HG03097 (cell line): Measurements from ENCODE around the gene ATG9A.
"Not testable (repeated sequence)": the region's sequence is repeated elsewhere in the genome, so short reads cannot be mapped to it uniquely, and the experiment has no call there.

Experiments used
- ATAC-seq: cut with Tn5 transposase; IDR thresholded peaks from one replicate; pipeline ENCODE4 v1.9.1; 2021; ENCODE audit not compliant: unreplicated experiment, low FRiP score

ATG9A gene, protein sequence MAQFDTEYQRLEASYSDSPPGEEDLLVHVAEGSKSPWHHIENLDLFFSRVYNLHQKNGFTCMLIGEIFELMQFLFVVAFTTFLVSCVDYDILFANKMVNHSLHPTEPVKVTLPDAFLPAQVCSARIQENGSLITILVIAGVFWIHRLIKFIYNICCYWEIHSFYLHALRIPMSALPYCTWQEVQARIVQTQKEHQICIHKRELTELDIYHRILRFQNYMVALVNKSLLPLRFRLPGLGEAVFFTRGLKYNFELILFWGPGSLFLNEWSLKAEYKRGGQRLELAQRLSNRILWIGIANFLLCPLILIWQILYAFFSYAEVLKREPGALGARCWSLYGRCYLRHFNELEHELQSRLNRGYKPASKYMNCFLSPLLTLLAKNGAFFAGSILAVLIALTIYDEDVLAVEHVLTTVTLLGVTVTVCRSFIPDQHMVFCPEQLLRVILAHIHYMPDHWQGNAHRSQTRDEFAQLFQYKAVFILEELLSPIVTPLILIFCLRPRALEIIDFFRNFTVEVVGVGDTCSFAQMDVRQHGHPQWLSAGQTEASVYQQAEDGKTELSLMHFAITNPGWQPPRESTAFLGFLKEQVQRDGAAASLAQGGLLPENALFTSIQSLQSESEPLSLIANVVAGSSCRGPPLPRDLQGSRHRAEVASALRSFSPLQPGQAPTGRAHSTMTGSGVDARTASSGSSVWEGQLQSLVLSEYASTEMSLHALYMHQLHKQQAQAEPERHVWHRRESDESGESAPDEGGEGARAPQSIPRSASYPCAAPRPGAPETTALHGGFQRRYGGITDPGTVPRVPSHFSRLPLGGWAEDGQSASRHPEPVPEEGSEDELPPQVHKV

DNA sequence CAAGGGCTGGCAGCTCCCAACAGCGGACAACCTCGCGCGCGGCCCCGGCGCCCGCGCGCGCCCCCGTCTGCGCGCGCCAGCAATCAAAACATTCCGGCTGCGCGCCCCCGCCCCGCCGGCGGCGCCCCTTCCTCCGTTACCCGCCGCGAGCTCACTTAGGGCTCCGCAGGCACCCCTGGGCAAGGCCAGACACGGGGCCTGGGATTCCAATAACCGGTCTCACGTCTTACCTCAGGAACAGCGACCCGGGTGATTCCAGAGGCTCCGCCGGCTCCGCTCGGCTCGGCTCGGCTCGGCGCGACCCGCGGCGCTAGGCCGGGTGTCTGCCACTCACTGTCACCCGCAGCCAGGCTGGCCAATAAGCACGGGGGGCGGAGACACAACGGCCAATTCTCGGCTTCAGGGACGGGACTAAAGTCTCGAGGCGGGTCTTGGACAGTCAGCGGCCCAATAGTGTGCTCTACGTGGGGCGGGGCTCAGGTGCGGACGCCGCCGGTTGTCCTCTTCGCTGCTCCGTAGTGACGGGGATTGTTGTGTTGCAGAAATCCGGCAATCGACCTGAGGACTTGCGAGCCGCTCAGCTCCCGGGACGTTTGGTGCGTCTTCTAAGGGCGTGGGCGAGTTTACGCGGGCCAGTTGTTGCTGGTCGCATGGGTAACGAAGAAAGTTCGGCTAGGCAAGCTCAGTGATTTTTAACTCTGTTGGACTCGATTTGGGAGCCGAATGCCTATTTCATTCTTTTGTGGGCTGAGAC is at the start of gene ATG9A, which contains the start of gene ANKZF1:
Gene ATG9A, minus strand, starts transcription at position 332 of the 754 bp plus-strand sequence. CDS start 1,612 bp downstream, outside the sequence.
Gene ANKZF1, plus strand, starts transcription at position 502 of the 754 bp plus-strand sequence. CDS start 452 bp downstream, outside the sequence.
- ATAC-seq: peak; percentile 82

DNA sequence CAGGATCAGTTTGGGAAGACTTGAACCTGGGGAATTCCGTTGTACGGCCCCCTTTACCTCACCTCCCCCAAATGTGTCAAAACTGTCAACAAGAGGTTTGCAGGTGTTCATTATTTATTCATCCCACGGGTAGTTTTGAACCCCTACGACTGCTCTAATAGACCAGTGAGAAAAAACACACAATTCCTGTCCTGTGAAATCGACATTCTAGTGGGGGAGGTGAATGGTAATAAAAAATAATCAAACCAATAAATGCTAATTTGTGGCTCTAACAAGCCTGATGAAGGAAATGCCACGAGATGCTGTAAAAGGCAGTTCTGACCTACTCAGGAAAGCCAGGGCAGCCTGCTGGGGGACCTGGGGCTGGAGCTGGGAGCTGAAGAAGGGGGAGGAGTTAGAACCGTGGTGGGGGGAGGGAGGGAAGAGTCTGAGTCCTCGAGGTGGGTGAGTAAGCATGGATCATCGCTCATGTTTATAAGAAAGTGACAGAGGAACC is 49.3 kb upstream of the ATG9A start:
- ATAC-seq: peak; percentile 2

DNA sequence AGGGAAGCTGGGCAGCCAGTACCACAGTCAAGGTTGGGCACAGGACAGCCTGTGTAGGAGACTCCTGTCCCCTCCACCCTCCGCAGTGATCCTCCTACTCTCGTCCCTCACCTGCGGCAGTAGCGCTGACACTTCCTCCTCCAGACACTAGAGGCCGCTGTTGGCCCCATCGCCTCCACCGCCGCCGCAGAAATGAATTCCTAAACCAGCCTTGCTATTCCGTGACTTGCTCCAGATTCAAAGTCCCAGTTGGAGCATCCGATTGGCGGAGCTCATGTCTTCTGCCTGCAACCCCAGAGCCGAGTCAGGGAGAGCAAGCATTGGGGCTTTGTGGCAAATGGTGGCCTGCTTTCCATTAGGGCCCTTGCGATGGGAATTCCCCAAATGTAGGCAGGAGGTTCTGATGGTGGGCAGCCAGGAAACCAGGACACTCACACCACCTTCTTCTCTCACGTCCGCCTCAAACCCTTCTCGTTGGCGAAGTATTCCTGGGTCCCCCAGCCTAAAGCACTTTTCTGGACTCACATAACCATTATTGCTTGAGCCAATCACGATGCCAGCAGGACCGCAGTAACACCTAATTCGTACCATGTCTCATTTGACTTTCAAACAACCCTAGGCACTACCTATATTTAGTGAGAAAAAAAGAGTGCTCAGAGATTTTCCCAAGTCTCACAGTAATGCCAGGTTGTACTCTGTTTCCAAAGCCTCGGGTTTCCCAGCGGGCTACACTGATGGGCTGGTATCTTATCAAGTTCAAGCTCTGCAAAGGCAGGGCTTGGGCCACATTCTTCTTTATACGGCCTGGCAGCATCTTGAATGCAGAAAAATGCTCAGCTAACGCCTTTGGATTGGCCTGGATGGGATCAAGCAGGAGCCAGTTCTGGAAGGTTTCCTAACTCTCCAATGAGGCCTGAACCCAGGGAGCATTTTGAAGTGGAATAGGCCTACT is 48.5 kb upstream of the ATG9A start:
- peak; percentile 25 for ATAC-seq

DNA sequence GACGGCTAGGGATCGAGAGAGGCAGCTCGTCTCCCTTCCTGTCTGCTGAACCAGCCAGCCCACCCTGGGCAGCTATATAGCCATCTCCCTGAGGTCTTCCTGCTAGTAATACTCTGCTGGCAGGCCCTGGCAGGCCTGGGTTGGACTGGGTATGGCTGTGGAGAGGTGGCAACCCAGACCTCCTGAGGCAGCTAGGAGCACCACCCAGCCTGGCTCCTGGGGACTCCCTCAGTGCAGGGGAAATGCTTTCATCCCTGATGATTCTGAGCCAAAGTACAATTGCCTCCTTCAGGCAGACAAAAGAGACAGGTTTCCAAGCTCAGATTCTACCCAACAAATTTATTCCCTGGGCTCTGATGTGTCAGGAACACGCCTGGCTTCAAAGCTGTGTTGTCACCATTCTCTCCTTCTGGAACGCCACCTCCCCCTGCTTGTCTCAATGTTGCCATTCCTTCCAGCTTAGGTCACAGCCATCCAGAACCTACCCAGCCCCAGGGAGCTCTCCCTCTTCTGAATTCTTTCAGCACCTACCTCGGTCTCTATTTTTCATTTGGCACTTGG is 45.0 kb upstream of the ATG9A start:
- no peak for ATAC-seq

DNA sequence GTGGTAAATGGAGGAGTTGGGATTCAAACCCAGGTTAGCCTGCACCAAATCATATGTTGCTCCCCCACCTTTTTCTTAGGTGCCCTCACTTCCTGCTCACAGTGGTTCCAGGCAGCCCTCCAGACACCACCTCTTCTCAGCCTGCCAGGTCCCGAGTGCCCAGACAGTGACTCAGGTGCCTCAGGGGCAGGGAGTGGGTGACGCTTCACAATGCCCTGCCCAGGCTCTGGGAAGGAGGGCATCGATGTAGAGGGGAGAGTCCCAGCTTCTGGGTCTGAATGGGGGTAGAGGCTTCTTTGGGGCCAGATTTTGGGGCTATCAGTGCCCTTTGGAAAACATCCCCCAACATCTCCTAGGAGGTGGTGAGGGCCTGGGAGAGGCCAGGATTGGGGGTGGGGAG is 44.5 kb upstream of the ATG9A start:
- ATAC-seq: no peak

DNA sequence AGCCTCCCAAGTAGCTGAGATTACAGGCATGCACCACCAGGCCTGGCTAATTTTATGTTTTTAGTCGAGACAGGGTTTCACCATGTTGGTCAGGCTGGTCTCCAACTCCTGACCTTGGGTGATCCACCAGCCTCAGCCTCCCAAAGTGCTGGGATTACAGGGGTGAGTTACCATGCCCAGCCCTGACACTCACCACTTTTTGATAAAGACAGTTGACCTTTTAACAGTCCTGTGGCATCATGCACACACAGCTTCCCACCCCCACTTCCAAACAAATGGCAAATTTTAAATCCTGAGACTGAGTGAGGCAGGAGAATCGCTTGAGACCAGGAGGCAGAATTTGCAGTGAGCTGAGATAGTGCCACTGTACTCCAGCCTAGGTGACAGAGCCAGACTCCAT is 43.6 kb upstream of the ATG9A start:
- no peak for ATAC-seq

DNA sequence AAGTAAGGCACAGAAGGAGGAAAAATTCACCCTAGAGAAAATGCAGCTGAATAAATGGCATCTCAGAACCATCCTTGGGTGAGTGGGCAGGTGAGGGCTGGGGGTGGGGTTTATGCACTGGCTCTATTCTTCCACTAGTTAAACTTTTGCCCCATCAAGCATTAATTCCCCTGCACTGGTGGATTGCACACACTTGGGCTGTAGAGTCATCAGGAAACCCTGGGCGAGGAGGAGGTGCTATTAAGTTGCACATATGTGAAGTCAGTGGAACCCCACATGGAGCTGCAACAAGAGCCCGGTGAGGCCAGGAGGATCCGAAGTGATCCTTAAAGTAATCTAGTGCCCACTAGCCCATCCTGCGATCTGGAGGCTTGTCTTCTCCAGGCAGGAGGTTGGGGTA is 42.9 kb upstream of the ATG9A start:
- no peak for ATAC-seq

DNA sequence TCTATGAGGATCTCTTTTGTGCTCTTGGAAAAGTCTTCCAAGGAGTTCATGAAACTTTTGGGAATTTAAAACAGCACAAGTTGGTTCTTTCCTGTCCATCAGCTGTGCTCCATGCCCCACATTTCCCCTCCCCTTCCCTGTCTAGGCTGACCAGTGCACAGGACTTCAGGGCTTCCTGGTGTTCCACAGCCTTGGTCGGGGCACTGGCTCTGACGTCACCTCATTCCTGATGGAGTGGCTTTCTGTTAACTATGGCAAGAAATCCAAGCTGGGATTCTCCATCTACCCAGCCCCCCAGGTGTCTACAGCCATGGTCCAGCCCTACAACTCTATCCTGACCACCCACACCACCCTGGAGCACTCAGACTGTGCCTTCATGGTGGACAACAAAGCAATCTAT is 41.6 kb upstream of the ATG9A start:
- ATAC-seq: no peak

DNA sequence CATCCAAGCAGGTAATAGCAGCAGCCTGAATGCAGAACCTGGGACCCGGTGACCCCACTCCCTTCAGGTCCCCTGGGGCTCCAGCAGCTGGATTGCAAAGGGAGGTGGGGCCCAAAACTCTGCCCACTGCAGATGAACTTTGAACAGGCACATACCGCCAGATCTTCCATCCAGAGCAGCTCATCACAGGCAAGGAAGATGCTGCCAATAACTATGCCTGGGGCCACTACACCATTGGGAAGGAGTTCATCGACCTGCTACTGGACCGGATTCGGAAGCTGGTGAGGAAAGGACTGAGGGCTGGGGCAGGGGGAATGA is 40.6 kb upstream of the ATG9A start:
- ATAC-seq: no peak

DNA sequence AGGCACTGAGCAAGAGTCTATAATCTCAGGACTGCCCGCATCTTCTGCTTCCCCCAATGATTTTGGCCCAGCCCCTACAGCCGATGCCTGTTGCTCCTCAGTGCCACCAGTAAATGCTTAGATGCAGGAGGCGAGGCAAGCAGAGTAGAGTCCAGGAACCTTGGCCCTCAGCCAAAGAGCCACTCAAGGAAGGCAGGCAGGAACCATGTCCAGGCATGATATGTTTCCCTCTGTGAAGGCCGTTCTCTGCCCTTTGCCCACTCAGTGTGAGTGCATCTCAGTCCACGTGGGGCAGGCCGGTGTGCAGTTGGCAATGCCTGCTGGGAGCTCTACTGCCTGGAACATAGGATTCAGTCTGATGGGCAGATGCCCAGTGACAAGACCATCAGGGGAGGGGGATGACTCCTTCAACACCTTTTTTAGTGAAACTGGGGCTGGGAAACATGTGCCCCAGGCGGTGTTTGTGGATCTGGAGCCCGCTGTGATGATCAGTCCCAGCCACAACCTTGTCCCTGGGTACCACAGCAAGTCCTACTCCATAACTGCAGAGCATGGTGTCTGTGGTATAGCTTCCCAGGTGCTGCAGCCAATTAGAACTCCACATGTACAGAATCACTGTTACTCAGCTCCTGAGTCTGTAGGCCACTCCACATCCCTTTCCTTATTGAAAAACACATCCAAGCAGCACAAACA is 40.1 kb upstream of the ATG9A start:
- no peak for ATAC-seq

DNA sequence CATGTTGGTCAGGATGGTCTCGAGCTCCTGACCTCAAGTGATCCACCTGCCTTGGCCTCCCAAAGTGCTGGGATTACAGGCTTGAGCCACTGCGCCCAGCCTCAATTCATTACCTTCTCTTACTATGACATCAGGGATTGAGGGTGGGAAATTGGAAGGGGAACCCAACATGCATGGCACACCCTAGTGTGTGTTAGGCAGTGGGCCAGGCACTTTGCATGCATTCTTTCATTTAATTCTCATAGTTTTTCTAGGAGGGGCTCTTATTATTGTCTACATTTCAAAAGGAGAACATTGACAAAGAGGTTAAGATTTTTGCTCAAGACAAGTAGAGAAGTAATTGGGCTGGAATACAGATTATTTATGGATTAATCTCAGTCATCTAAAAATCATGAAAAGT is 38.9 kb upstream of the ATG9A start:
- no peak for ATAC-seq

DNA sequence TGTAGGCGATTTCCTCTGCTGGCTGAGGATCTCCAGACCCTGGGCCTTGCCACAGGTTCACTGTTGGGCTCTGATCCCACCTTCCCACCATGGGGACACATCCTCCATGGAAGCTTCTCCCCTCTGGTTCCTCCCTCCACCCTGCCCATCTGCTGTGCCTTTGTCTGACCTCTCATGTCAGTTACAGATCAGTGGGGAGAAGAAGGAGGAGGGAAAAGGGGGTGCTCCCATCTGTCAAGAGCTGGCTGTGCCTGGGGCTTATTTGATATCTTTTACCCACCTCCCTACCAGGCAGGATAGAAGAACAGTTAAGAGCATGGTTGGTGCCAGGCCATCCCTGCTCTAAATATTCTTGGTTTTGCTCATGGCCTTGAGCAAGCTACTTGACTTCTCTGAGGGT is 37.5 kb upstream of the ATG9A start:
- ATAC-seq: no peak

DNA sequence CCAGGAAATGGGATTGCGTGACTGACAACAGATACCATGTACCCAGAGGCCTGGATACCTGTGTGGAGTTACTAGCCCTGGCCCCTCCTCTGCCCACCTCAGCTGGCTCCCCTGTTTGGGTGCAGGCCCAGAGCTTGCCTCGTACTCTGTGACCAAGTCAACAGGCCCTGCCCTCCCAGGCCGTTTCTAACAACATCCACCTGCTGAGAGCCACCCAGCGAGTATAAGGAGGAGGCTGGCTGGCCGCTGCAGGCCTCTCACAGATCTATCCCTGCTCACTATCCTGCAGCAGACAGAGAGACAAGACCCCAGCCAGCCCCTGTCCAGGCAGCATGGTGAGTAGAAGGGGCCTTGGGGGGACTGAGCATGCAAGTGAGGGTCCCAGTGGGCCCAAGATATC is 36.8 kb upstream of the ATG9A start:
- no peak for ATAC-seq

DNA sequence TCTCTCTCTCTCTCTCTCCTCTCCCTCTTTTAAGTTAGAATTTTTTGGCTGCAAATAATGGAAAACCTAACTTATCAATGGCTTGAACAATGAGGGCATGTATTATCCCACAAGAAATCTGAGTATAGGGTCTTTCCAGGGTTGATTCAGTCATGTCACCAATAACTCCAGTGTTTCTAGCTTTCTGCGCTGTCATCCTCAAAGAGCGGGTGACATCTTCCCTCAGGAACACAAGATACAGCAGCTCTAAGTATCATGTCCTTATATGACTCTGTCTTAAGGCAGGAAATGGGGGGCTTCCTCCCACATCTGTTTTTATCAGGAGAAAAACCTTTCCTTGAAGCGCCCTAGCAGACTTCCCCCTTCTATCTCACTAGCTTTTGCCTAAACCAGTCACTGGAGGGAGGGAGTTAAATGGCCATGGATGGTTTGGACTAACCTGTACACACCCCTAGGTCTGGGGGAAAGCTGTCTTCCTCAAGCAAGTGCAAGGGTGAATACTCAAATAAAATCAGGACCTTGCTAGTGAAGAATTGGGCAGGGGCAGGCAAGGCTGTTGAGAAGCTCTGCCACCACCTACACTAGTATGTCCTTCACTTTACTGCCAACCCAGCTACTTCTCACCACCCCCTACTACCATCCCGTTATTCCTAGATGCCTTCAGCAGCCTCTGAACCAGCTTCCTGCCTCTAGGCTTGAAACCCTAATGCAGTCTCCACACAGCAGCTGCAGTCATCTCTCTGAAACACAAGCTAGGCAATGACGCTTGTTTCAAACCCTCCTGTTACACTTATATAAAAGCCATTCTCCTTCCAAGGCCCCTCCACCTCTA is 31.8 kb upstream of the ATG9A start:
- ATAC-seq: no peak

DNA sequence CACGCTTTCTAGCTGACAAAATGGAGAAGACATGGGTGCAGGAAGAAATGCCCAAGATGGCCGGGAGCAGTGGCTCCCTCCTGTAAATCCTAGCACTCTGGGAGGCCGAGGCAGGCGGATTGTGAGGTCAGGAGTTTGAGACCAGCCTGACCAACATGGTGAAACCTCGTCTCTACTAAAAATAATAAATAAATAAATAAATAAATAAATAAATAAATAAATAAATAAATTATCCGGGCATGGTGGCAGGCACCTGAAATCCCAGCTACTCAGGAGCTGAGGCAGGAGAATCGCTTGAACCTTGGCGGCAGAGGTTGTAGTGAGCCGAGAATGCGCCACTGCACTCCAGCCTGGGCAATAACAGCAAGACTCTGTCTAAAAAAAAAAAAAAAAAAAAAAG is 29.5 kb upstream of the ATG9A start:
- not testable (repeated sequence) for ATAC-seq

DNA sequence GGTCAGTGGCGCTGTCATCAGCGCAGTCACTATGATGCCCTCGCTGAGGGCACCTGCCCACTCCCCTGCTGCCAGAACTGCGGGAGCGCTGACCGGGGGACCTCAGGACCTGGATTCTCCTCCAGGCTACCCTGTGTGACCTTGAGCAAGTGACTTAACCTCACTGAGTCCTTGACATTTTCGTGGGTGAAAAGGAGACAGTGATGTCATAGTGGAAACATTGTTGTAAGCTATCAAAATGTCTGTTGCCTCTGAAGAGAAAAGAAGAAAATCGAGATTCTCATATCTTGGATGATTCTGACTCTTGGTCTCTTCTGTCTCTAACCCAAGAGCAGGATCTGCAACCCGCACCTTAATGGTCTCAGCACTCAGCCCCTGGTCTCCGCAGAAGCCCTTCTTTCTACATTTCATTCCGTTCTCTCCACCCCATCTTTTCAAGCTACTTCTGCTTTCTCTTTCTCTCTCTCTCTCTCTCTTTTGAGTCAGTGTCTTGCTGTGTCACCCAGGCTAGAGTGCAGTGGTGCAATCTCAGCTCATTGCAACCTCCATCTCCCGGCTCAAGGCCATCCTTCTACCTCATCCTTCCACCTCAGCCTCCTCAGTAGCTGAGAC is 25.3 kb upstream of the ATG9A start:
- ATAC-seq: peak; percentile 11

DNA sequence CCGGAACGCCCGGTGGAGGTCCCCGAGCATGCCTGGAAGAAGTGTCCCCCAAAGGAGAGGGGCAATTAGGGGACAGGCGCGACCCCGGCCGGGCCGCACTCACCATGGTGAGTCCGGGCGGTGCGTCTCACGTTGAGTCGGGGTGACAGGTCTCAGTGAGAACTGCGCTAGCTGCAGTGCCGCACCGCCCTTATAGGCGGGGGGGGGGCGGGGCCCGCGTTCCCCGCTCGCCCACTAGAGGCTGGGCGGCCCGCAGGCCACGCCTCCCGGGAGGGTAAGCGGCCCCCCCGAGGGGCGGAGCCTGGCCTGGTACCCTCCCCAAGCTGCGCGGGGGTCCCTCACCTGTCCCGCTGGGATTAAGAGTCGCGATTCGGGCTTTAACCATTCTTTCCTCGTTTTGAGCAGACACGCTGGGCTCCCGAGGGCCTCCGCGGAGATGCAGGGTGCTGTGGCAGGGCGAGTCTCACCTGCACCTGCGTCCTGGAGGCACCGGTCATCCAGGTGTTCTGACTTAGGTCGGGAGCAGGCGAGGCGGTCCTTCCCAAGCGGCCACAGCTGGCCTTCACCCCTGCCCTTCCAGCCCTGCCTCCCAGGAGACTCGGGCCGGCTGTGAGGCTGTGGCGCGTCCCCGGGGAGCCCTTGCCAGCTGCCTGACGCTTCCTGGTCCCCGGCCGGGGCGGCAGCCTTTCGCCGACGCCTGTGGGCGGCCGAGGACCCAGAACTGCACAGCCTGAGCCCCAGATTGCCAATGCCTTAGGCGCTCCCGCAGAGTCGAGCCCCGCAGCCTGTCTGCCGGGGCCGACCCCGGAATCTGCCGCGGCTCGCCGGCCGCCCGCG is 24.5 kb upstream of the ATG9A start, which contains the start of gene TUBA4A:
Gene TUBA4A, minus strand, starts transcription at position 166 of the 837 bp plus-strand sequence. Its CDS starts 60 bp downstream, at position 106.
- peak; percentile 56 for ATAC-seq
